Measurements from ENCODE around the gene STRADB. TPM values are rescaled to one million over a fixed set of nuclear protein-coding genes. Genes with fewer than 3 reads are reported as not detected.

The STRADB gene
- total RNA-seq, 1 experiment from 2014 or later: 40.5 TPM

GRCh38 chr2:201464547-201464946, 13.0 kb downstream of the STRADB start:
- Histone ChIP-seq H3T11ph (ENCODE audit: low read length) (no peak overlapping the region), H2BK120ac (ENCODE audit: low read depth, low read length, poor library complexity, severe bottlenecking) (no peak overlapping the region), H3K27me3 (ENCODE audit: insufficient read depth, low read length) (no peaks in the 10 kb centered on the region), H2AFZ (ENCODE audit: low read length) (no peak overlapping the region), H3K79me2 (ENCODE audit: insufficient read depth, low read length) (no peaks in the 10 kb centered on the region), H4K8ac (replicated peaks; ENCODE audit: insufficient read length, low read depth, low read length) (no peak overlapping the region), H4K91ac (ENCODE audit: insufficient read length, low read depth, low read length) (no peak overlapping the region), H2AK5ac (ENCODE audit: insufficient read length, low read length) (no peak overlapping the region), H3K23ac (ENCODE audit: insufficient read length, low read depth, low read length) (no peak overlapping the region), H2BK5ac (ENCODE audit: insufficient read length, low read length) (no peak overlapping the region), H3K4ac (ENCODE audit: low read depth, low read length) (no peak overlapping the region), H2BK12ac (ENCODE audit: insufficient read length, low read depth, low read length) (no peak overlapping the region), H3K79me1 (ENCODE audit: insufficient read depth, low read depth, low read length, poor library complexity, severe bottlenecking) (no peaks in the 10 kb centered on the region), H3K14ac (ENCODE audit: insufficient read depth, low read length) (no peak overlapping the region), H3K18ac (ENCODE audit: insufficient read length, low read depth, low read length) (no peak overlapping the region), H2BK15ac (ENCODE audit: low read depth, low read length) (no peak overlapping the region), H3K4me2 (ENCODE audit: insufficient read depth, insufficient read length, low read length) (no peak overlapping the region), H4K5ac (ENCODE audit: insufficient read length, low read depth, low read length) (no peak overlapping the region), H3K27ac (ENCODE audit: insufficient read length, low read depth, low read length) (no peak overlapping the region), H3K9ac (ENCODE audit: extremely low read depth, insufficient read length, low read length) (no peak overlapping the region), H3K23me2 (ENCODE audit: insufficient read length, low read depth, low read length, poor library complexity, severe bottlenecking) (no peaks in the 10 kb centered on the region), H3K4me1 (ENCODE audit: insufficient read depth, low read length) (no peaks in the 10 kb centered on the region), H3K9me3 (ENCODE audit: control insufficient read depth, low read depth, low read length) (no peaks in the 10 kb centered on the region), H3K56ac (ENCODE audit: insufficient read length, low read depth, low read length) (no peak overlapping the region), H4K20me1 (ENCODE audit: control insufficient read depth, insufficient read depth, insufficient read length) (no peaks in the 10 kb centered on the region), H2BK20ac (ENCODE audit: low read depth, low read length, poor library complexity, severe bottlenecking) (no peak overlapping the region)
- no peak for TF ChIP-seq CTCF (conservative IDR thresholded peaks at IDR 0.05)
- H3K27me3 Mint-ChIP-seq (ENCODE audit: low read depth): no peaks in the 10 kb centered on the region
- DNase-seq: no peak
- peaks cover 18 to 36% (median 24%) of the 10 kb centered on the region in 3 experiments for H3K36me3 Mint-ChIP-seq (ENCODE audit: insufficient read depth in 1 of 3, low read depth in 3 of 3)
- peak overlapping the region in 1 of 3 experiments; percentile 34; a peak in 2 of 7 replicates for H3K27ac Mint-ChIP-seq
- no CpG with 5 or more reads among the region's 1 CpG for WGBS (ENCODE audit: extremely low coverage, insufficient read length, low lambda C conversion rate)
- no peak overlapping the region for H3K4me3 Mint-ChIP-seq
- no peaks in the 10 kb centered on the region for H3K4me1 Mint-ChIP-seq
- H3K9me3 Mint-ChIP-seq: no peaks in the 10 kb centered on the region

All from H9 (cell line).